NB4 (cell line): ENCODE results near the gene RBM43.

ENCODE experiments used
- CTCF ChIP-seq: IDR thresholded peaks from one replicate; pipeline ENCODE4 v1.5.1; 2012; ENCODE audit warnings: low read depth, low read length
- MAX ChIP-seq: IDR thresholded peaks from 2 replicates; pipeline ENCODE4 v1.6.1; 2011; ENCODE audit warnings: low read depth, low read length
- MYC ChIP-seq: IDR thresholded peaks from 2 replicates; pipeline ENCODE4 v1.6.1; 2011; ENCODE audit warnings: low read depth, low read length
- POLR2A ChIP-seq: IDR thresholded peaks from 2 replicates; pipeline ENCODE4 v1.6.1; 2011; ENCODE audit warnings: mild to moderate bottlenecking; ENCODE audit not compliant: insufficient read length; ENCODE audit errors: extremely low read depth

GRCh38 chr2:151268085-151268484 lies 6.4 kb upstream of the RBM43 start:
- TF ChIP-seq CTCF (no peak), POLR2A (no peak), MAX (no peak), MYC (no peak)
